NCI-H1105 (cell line): ENCODE measurements around the gene SLC6A16.
"Not testable (repeated sequence)": the region's sequence is repeated elsewhere in the genome, so short reads cannot be mapped to it uniquely, and the experiment has no call there.

Experiments
- DNase-seq: peaks from one replicate; lab custom pipeline; 2025; lab: John Stamatoyannopoulos, UW

SLC6A16 gene

GRCh38 chr19:49331187-49331586 lies 6.2 kb upstream of the SLC6A16 start:
- DNase-seq = not testable (repeated sequence)

- no peak for DNase-seq
Measured at GRCh38 chr19:49328741-49329140, 3.8 kb upstream of the SLC6A16 start.

- DNase-seq = no peak
Measured at GRCh38 chr19:49327878-49328544, 3.0 kb upstream of the SLC6A16 start.

GRCh38 chr19:49326165-49326704 lies 1.2 kb upstream of the SLC6A16 start:
- no peak for DNase-seq

DNA sequence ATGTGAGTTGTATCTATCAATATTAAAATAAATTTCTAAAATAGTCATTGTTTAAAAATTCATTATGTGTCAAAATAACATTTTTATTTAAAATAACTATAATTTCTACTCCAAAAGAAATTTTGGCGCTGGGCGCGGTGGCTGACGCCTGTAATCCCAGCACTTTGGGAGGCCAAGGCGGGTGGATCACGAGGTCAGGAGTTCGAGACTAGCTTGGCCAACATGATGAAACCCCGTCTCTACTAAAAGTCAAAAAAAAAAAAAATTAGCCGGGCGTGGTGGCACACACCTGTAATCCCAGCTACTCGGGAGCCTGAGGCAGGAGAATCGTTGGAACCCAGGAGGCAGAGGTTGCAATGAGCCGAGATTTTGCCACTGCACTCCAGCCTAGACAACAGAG lies 765 bp upstream of the SLC6A16 start:
- DNase-seq = not testable (repeated sequence)

GRCh38 chr19:49318296-49318695 lies 6.7 kb downstream of the SLC6A16 start:
- no peak for DNase-seq

- DNase-seq = no peak
Measured at GRCh38 chr19:49316284-49316683, 8.7 kb downstream of the SLC6A16 start.

- DNase-seq = no peak
Measured at GRCh38 chr19:49315111-49315510, 9.9 kb downstream of the SLC6A16 start.

DNA sequence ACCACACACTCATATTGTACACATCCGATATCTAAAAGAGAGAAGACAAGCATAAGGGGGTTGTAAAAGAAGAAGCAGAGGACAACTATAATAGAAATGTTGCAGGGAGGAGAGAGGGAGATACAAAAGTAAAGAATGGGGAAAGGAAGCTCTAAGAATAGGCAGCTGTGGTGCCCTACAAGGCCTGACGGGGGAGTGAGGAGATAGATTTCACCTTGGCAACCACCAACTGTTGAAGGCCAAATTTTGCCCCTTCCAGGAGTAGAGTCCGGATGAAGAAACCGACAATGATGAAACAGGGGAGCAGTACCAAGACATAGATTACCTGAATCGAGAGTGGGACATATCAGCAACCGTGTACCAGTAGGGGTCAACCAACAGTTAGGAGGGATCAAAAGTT lies 15.9 kb downstream of the SLC6A16 start:
- no peak for DNase-seq

GRCh38 chr19:49306734-49307133 lies 18.3 kb downstream of the SLC6A16 start:
- DNase-seq = not testable (repeated sequence)

GRCh38 chr19:49301866-49302252 lies 23.1 kb downstream of the SLC6A16 start:
- DNase-seq = no peak

- DNase-seq = peak; percentile 56
Measured at GRCh38 chr19:49301165-49301865, 23.7 kb downstream of the SLC6A16 start.

GRCh38 chr19:49298653-49299052 lies 26.3 kb downstream of the SLC6A16 start:
- DNase-seq = not testable (repeated sequence)

- no peak for DNase-seq
Measured at GRCh38 chr19:49297403-49297802, 27.6 kb downstream of the SLC6A16 start.

- DNase-seq = no peak
Measured at GRCh38 chr19:49295208-49295880, 29.6 kb downstream of the SLC6A16 start.

DNA sequence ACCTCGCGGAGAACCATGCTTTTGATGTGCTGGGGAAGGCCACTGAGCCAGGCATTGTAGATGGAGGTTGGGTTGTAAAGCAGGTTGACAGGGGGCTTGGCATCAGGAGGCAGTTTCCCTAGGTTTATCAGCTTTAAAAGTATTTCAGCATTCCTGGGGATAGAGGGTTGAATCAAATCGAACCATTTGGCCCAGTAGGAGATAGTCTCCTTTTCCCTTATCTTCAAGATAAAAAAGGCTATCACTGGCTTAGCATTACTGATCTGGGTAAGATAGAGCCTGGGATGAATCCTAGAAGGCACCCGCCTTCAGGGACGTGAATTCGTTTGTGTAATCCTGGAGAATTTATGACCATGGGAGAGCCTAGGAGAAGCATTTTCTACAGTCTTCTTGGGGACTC lies 30.6 kb downstream of the SLC6A16 start:
- DNase-seq = no peak

DNA sequence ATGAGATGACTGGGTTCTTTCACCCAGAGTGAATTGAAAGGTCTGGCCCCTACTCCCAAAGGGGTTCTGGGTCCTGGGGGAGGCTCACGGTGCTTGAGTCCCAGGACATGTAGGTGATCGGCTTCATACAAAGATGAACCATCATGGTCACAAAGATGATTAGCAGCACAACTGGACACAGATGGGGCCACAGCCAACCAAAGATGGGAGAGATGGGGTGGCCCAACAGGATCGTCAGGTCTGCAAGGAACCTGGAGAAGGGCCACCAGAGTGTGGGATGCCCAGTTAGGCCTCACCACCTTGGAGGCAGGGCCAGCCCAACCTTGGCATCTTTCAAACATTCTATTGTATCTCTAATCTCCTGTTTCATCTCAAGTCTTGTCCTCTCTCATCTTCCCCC lies 34.5 kb downstream of the SLC6A16 start:
- no peak for DNase-seq

DNA sequence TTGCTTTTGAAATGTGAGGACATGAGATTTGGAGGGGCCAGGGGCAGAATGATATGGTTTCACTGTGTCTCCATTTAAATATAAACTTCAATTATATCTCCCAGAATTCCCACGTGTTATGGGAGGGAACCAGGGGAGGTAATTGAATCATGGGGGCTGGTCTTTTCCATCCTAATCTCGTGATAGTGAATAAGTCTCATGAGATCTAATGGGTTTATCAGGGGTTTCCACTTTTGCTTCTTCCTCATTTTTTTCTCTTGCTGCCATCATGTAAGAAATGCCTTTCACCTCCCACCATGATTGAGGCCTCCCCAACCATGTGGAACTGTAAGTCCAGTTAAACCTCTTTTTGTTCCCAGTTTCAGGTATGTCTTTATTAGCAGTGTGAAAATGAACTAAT lies 35.7 kb downstream of the SLC6A16 start:
- DNase-seq = not testable (repeated sequence)

DNA sequence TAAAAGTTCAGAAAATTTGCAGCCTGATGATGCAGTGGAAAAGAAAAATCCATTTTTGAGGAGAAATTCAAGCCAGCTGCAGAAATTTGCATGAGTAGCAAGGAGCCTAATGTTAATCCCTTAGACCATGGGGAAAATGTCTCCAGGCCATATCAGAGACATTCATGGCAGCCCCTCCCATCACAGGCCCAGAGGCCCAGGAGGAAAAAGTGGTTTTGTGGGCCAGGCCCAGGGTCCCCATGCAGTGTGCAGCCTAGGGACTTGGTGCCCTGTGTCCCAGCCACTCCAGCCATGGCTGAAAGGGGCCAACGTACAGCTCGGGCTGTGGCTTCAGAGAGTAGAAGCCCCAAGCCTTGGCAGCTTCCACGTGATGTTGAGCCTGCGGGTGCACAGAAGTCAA lies 36.8 kb downstream of the SLC6A16 start:
- not testable (repeated sequence) for DNase-seq

DNA sequence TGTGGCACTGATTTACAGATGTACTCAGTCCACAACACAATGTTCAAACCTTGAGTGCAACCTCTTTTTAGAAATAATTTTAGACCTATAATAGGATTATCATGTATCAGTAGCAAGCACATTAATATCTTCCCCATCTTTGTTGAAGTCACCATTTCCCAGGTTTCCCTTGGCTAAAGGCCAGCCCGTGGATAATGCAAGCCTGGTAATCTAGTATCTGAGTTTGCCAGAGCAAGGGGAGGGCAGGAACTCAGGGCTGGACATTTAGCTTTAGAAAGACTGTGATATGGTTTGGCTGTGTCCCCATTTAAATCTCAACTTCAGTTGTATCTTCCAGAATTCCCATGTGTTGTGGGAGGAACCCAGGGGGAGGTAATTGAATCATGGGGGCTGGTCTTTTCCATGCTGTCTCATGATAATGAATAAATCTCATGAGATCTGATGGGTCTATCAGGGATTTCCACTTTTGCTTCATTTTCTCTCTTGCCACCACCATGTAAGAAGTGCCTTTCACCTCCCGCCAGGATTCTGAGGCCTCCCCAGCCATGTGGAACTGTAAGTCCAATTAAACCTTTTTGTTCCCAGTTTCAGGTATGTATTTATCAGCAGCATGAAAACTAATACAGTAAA lies 37.7 kb downstream of the SLC6A16 start:
- no peak for DNase-seq

- no peak for DNase-seq
Measured at GRCh38 chr19:49282184-49282583, 42.8 kb downstream of the SLC6A16 start.

DNA sequence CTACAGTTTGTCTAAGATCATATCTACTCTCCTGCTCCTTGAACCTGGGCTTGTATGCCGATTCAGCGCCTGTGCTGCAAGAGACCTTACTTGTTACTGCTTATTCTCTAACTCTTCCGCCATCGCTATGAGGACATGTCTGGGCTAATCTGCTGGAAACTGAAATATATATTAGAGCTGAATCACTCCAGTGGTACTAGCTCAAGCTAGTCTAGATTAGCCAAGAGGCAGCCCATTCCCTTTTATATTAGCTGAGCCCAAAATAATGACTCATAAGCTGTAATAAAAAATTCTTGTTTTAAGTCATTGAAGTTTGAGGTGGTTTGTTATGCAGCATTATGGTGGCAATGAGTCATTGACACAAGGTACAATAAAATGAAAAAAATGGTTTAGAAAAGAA lies 52.8 kb downstream of the SLC6A16 start:
- DNase-seq = no peak
